Neutrophil (primary cell): ENCODE data around the gene MCM7.

Experiments
- H3K27ac ChIP-seq: fragments of 200-600 bp; sonication (generic); 2 replicates; pipeline ENCODE4 v1.5.1; 2016; ENCODE audit warnings: mild to moderate bottlenecking, moderate library complexity
- H3K27me3 ChIP-seq: fragments of 200-600 bp; sonication (generic); 2 replicates; pipeline ENCODE4 v1.6.0; 2016; ENCODE audit warnings: mild to moderate bottlenecking
- H3K36me3 ChIP-seq: fragments of 200-600 bp; sonication (generic); 2 replicates; pipeline ENCODE4 v1.5.1; 2017
- H3K4me1 ChIP-seq, 2 experiments: fragments of 200-600 bp in 1 of 2; sonication (generic) in 1 of 2; 1 replicate in 1 of 2; 2 replicates in 1 of 2; pipeline versions ENCODE4 v1.5.1 to v1.6.1; 2013 to 2016; ENCODE audit warnings: low read depth in 1 of 2, low read length in 1 of 2, mild to moderate bottlenecking in 1 of 2, moderate library complexity in 1 of 2; ENCODE audit not compliant: control insufficient read depth in 1 of 2, insufficient read depth in 1 of 2
- H3K4me3 ChIP-seq, 2 experiments: fragments of 200-600 bp in 1 of 2; sonication (generic) in 1 of 2; 1 replicate in 1 of 2; 2 replicates in 1 of 2; pipeline ENCODE4 v1.5.1; 2013 to 2016; ENCODE audit warnings: low read depth in 1 of 2, low read length in 1 of 2, mild to moderate bottlenecking in 1 of 2, moderate library complexity in 1 of 2
- H3K9me3 ChIP-seq: fragments of 200-600 bp; sonication (generic); 2 replicates; pipeline ENCODE4 v1.5.1; 2016
- CTCF ChIP-seq: fragments of 200-600 bp; sonication (generic); IDR thresholded peaks from 2 replicates; pipeline ENCODE4 v1.5.1; 2016; ENCODE audit warnings: antibody characterized with exemption

The MCM7 gene

GRCh38 chr7:100119970-100120732, 19.0 kb upstream of the MCM7 start:
- Histone ChIP-seq H3K9me3 (no peaks in the 10 kb centered on the region), H3K36me3 (no peaks in the 10 kb centered on the region), H3K27ac (peak overlapping the region; percentile 88), H3K4me1 (peaks cover 33 to 34% of the 10 kb centered on the region in 2 experiments), H3K4me3 (peak overlapping the region; percentile 83 to 86), H3K27me3 (no peaks in the 10 kb centered on the region)
- TF ChIP-seq CTCF, result no peak

GRCh38 chr7:100119072-100119969, 18.1 kb upstream of the MCM7 start, which contains the start of the genes CNPY4 and TAF6:
TSS of gene CNPY4 (plus strand) at chr7:100119634. CDS start at chr7:100119745, 111 bp downstream.
TSS of gene TAF6 (minus strand) at chr7:100119358. CDS start at chr7:100114209, 5,149 bp downstream.
- TF ChIP-seq CTCF, result peak; percentile 78
- Histone ChIP-seq H3K27ac (peak within 1 kb of the TSS; percentile 88), H3K4me3 (peak within 1 kb of the TSS; percentile 83 to 86), H3K36me3 (no peaks in the 10 kb centered on the region), H3K4me1 (peaks cover 25 to 26% of the 10 kb centered on the region in 2 experiments), H3K9me3 (no peaks in the 10 kb centered on the region), H3K27me3 (no peaks in the 10 kb centered on the region)

- H3K4me3 ChIP-seq, result peak overlapping the region; percentile 83 to 86
These were observed 17.3 kb upstream of the MCM7 start for GRCh38 chr7:100118388-100119071.

GRCh38 chr7:100115026-100115425, 13.8 kb upstream of the MCM7 start:
- Histone ChIP-seq H3K4me3 (no peak overlapping the region), H3K9me3 (no peaks in the 10 kb centered on the region), H3K4me1 (peaks cover 14 to 16% of the 10 kb centered on the region in 2 experiments), H3K27me3 (no peaks in the 10 kb centered on the region), H3K27ac (no peak overlapping the region), H3K36me3 (peaks cover 41% of the 10 kb centered on the region)
- TF ChIP-seq CTCF, result no peak

More at GRCh38 chr7:100118388-100119071, 17.3 kb upstream of the MCM7 start:
- Histone ChIP-seq H3K27me3 (no peaks in the 10 kb centered on the region), H3K36me3 (peaks cover 6% of the 10 kb centered on the region), H3K9me3 (no peaks in the 10 kb centered on the region), H3K27ac (peak overlapping the region; percentile 88), H3K4me1 (peaks cover 22 to 23% of the 10 kb centered on the region in 2 experiments)
- no peak for TF ChIP-seq CTCF

- no peak overlapping the region for H3K4me3 ChIP-seq
- H3K36me3 ChIP-seq, result peaks cover 67% of the 10 kb centered on the region
- H3K9me3 ChIP-seq, result no peaks in the 10 kb centered on the region
- H3K27me3 ChIP-seq, result no peaks in the 10 kb centered on the region
- no peak for TF ChIP-seq CTCF
- H3K27ac ChIP-seq, result no peak overlapping the region
- no peaks in the 10 kb centered on the region for H3K4me1 ChIP-seq
These were observed 10.7 kb upstream of the MCM7 start for GRCh38 chr7:100111914-100112313.
